Uterus (tissue), 4 donors: Measurements from ENCODE around the gene EFNB1. TPM values are rescaled to one million over a fixed set of nuclear protein-coding genes. Genes with fewer than 3 reads are reported as not detected.

Experiments
- DNase-seq, 2 donors: peaks; one replicate each; pipeline ENCODE4 v3.0.0-alpha.2; 2019 to 2020
- H3K27ac ChIP-seq, 2 donors: fragments of 200-600 bp; sonication (generic); 1 replicate in 1 of 2; 2 replicates in 1 of 2; pipeline ENCODE4 v1.5.1; 2016 to 2018
- H3K27me3 ChIP-seq, 2 donors: fragments of 200-600 bp; sonication (generic); one replicate each; pipeline ENCODE4 v1.5.1; 2018 to 2019; ENCODE audit warnings: control low read depth in 1 of 2
- H3K36me3 ChIP-seq, 2 donors: fragments of 200-600 bp; sonication (generic); one replicate each; pipeline ENCODE4 v1.5.1; 2019; ENCODE audit warnings: control low read depth in 1 of 2
- H3K4me1 ChIP-seq, 2 donors: fragments of 200-600 bp; sonication (generic); one replicate each; pipeline ENCODE4 v1.5.1; 2018 to 2019; ENCODE audit warnings: control low read depth in 1 of 2
- H3K4me3 ChIP-seq, 2 donors: fragments of 200-600 bp; sonication (generic); 1 replicate in 1 of 2; 2 replicates in 1 of 2; pipeline ENCODE4 v1.5.1; 2018 to 2019; ENCODE audit warnings: mild to moderate bottlenecking in 1 of 2
- H3K9me3 ChIP-seq, 2 donors: fragments of 200-600 bp; sonication (generic); one replicate each; pipeline ENCODE4 v1.5.1; 2019; ENCODE audit warnings: control low read depth in 1 of 2
- CTCF ChIP-seq, 4 experiments: fragments of 200-600 bp in 2 of 4; fragments of 450-650 bp in 2 of 4; sonication (generic) in 2 of 4; IDR thresholded peaks; one replicate each; pipeline ENCODE4 v1.5.1; 2016 to 2019; ENCODE audit warnings: antibody characterized with exemption in 4 of 4, mild to moderate bottlenecking in 2 of 4, moderate library complexity in 1 of 4
- POLR2A ChIP-seq, 2 donors: fragments of 450-650 bp; IDR thresholded peaks; one replicate each; pipeline ENCODE4 v1.6.1; 2016; ENCODE audit warnings: antibody characterized with exemption in 2 of 2, mild to moderate bottlenecking in 1 of 2, moderate library complexity in 1 of 2
- intact Hi-C: fragments of 100-400 bp; cut with DNase I; formaldehyde crosslinking; loops from one replicate; pipeline ENCODE4 v1.15.1; 2023; ENCODE audit warnings: low total_unique reads
- total RNA-seq, 4 donors: library from RNA; depleted of rRNA in 3 of 4; stranded (reverse); fragments of >200 nt in 3 of 4; gene quantifications; one replicate each; pipeline versions ENCODE4 v1.1.0 to v1.2.4, GENCODE V29; 2014 to 2023
- donor health status: DM: yes; HTN: yes; CAD: no.

The EFNB1 gene
- total RNA-seq, 4 donors from 2014 or later, result 8.8 to 59.1 (median 28.7) TPM

- H3K4me1 ChIP-seq, result no peaks in the 10 kb centered on the region
- H3K27me3 ChIP-seq, result no peaks in the 10 kb centered on the region
- H3K4me3 ChIP-seq, result no peak overlapping the region
- no peak for DNase-seq
- TF ChIP-seq POLR2A (IDR thresholded peaks at IDR 0.05), result no peak
- no peak for TF ChIP-seq CTCF (IDR thresholded peaks at IDR 0.05)
- H3K27ac ChIP-seq, result no peak overlapping the region
- no peaks in the 10 kb centered on the region for H3K9me3 ChIP-seq
- intact Hi-C loops, result no loop called here
- no peaks in the 10 kb centered on the region for H3K36me3 ChIP-seq
Measured at GRCh38 chrX:68880846-68881552, 52.2 kb downstream of the EFNB1 start.

DNA sequence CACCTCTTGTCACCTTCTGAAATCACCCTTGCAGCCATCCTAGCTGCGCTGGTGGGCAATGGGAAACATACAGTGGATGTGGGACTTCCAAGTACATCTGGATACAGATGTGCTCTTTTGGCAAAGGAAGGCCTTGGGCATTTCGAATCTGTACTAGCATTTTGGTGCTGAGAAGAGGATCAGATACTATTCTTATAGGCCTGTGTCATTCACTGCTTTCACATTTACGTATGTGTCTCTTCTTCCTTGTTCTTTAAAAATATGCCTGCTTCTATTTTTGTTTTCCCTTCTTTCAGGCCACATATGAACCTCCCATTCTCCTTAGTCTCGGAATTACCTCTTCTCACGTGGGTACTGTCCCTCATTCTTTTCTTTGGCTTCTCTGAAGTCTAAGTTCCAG is 53.1 kb downstream of the EFNB1 start:
- intact Hi-C loops, result no loop called here
- TF ChIP-seq CTCF (IDR thresholded peaks at IDR 0.05) (no peak), POLR2A (IDR thresholded peaks at IDR 0.05) (no peak)
- H3K4me3 ChIP-seq, result no peak overlapping the region
- H3K27me3 ChIP-seq, result no peaks in the 10 kb centered on the region
- DNase-seq, result no peak
- H3K9me3 ChIP-seq, result no peaks in the 10 kb centered on the region
- H3K36me3 ChIP-seq, result no peaks in the 10 kb centered on the region
- H3K4me1 ChIP-seq, result no peaks in the 10 kb centered on the region
- no peak overlapping the region for H3K27ac ChIP-seq

- intact Hi-C loops, result no loop called here
- no peaks in the 10 kb centered on the region for H3K9me3 ChIP-seq
- H3K4me3 ChIP-seq, result no peak overlapping the region
- H3K4me1 ChIP-seq, result no peaks in the 10 kb centered on the region
- H3K27me3 ChIP-seq, result no peaks in the 10 kb centered on the region
- no peak for TF ChIP-seq CTCF (IDR thresholded peaks at IDR 0.05)
- TF ChIP-seq POLR2A (IDR thresholded peaks at IDR 0.05), result no peak
- H3K27ac ChIP-seq, result no peak overlapping the region
- H3K36me3 ChIP-seq, result no peaks in the 10 kb centered on the region
- DNase-seq, result no peak
Measured at GRCh38 chrX:68883800-68884199, 55.0 kb downstream of the EFNB1 start.

DNA sequence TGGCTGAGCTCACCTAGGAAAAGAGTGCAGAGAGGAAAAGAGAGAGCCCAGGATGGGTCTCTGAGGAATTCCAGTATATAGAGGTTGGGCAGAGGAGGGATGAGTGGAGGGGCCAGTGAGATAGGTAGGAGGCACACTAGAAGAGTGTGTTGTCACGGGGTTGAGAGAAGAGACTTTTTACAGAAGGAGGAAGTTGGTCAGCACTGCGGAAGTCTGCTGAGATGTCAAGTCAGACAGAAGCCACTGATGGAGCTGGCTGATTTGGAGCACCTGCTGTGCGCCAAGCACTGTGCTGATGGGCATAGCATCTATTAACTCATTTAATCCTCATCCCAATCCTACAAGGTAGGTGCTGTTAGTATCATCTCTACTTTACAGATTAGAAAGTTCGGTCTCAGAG is 60.4 kb downstream of the EFNB1 start:
- intact Hi-C loops, result no loop called here
- H3K9me3 ChIP-seq, result no peaks in the 10 kb centered on the region
- no peaks in the 10 kb centered on the region for H3K36me3 ChIP-seq
- H3K4me3 ChIP-seq, result no peak overlapping the region
- H3K27ac ChIP-seq, result no peak overlapping the region
- H3K27me3 ChIP-seq, result no peaks in the 10 kb centered on the region
- no peak for TF ChIP-seq CTCF (IDR thresholded peaks at IDR 0.05)
- no peak for TF ChIP-seq POLR2A (IDR thresholded peaks at IDR 0.05)
- no peak for DNase-seq
- no peaks in the 10 kb centered on the region for H3K4me1 ChIP-seq

Other genes starting within 250 kb of the EFNB1 start
- gene STARD8, start 181.4 kb upstream of the EFNB1 start, total RNA-seq, result 10 to 100 TPM; 10.9 to 25.4 (median 17.2) TPM